DND-41 (cell line): Measurements from ENCODE around the gene DBNL.

ENCODE experiments used
- ATAC-seq: fragments of 200-7000 bp; cut with Tn5 transposase; 3 replicates; pipeline ENCODE4 v1.9.1; 2021; ENCODE audit warnings: low read depth; ENCODE audit not compliant: insufficient read depth
- DNase-seq: peaks from one replicate; pipeline ENCODE4 v3.0.0-alpha.2; 2020
- H2AFZ ChIP-seq: 2 replicates; pipeline ENCODE4 v1.6.0; 2012; ENCODE audit warnings: low read depth, low read length
- H3K27ac ChIP-seq: 2 replicates; pipeline ENCODE4 v1.5.1; 2012; ENCODE audit warnings: low read length, inconsistent platforms
- H3K27me3 ChIP-seq: fragments of 200-600 bp; sonication (generic); 2 replicates; pipeline ENCODE4 v1.6.0; 2012; ENCODE audit warnings: low read length, mild to moderate bottlenecking, inconsistent platforms; ENCODE audit not compliant: insufficient read depth, poor library complexity
- H3K36me3 ChIP-seq: 2 replicates; pipeline ENCODE4 v1.5.1; 2012; ENCODE audit warnings: low read length, inconsistent platforms; ENCODE audit not compliant: insufficient read depth
- H3K4me1 ChIP-seq: 2 replicates; pipeline ENCODE4 v1.5.1; 2012; ENCODE audit warnings: mild to moderate bottlenecking, low read length; ENCODE audit not compliant: insufficient read depth
- H3K4me2 ChIP-seq: 2 replicates; pipeline ENCODE4 v1.6.0; 2012; ENCODE audit warnings: mild to moderate bottlenecking, moderate library complexity, low read length, inconsistent platforms; ENCODE audit not compliant: insufficient read depth
- H3K4me3 ChIP-seq, 2 experiments: fragments of 200-600 bp in 1 of 2; shearing (Covaris generic) in 1 of 2; 2 replicates each; pipeline ENCODE4 v1.5.1; 2012 to 2016; ENCODE audit warnings: inconsistent platforms in 2 of 2, low read length in 2 of 2, mild to moderate bottlenecking in 2 of 2, low read depth in 1 of 2, moderate library complexity in 1 of 2
- H3K79me2 ChIP-seq: 2 replicates; pipeline ENCODE4 v1.6.0; 2012; ENCODE audit warnings: low read length, inconsistent platforms; ENCODE audit not compliant: insufficient read depth
- H3K9ac ChIP-seq: 2 replicates; pipeline ENCODE4 v1.6.0; 2012; ENCODE audit warnings: low read depth, mild to moderate bottlenecking, inconsistent platforms, low read length, moderate library complexity
- H3K9me3 ChIP-seq: 2 replicates; pipeline ENCODE4 v1.5.1; 2012; ENCODE audit warnings: low read length, moderate library complexity, mild to moderate bottlenecking, inconsistent platforms; ENCODE audit not compliant: insufficient read depth, severe bottlenecking
- H4K20me1 ChIP-seq: 2 replicates; pipeline ENCODE4 v1.6.0; 2012; ENCODE audit warnings: low read length; ENCODE audit not compliant: insufficient read depth
- CTCF ChIP-seq: IDR thresholded peaks from 2 replicates; pipeline ENCODE4 v1.5.1; 2012; ENCODE audit warnings: borderline replicate concordance, low read length, moderate library complexity, mild to moderate bottlenecking; ENCODE audit not compliant: poor library complexity, severe bottlenecking; ENCODE audit errors: extremely low read depth
- EZH2 ChIP-seq: IDR thresholded peaks from 3 replicates; pipeline ENCODE4 v1.6.1; 2012; ENCODE audit warnings: borderline replicate concordance, low read depth, mild to moderate bottlenecking, moderate library complexity, low read length, inconsistent platforms; ENCODE audit not compliant: severe bottlenecking

DBNL gene

GRCh38 chr7:44104860-44105771 is 60.6 kb downstream of the DBNL start:
- Histone ChIP-seq H4K20me1 (peaks cover 57% of the 10 kb centered on the region), H2AFZ (peak overlapping the region; percentile 47; the same call in 1 of the 2 replicates), H3K9ac (peak overlapping the region; percentile 94), H3K79me2 (peaks cover 71% of the 10 kb centered on the region), H3K4me1 (peaks cover 89% of the 10 kb centered on the region), H3K27ac (peak overlapping the region; percentile 86), H3K36me3 (peaks cover 58% of the 10 kb centered on the region), H3K9me3 (no peaks in the 10 kb centered on the region), H3K4me2 (peak overlapping the region; percentile 98), H3K27me3 (no peaks in the 10 kb centered on the region), H3K4me3 (peak overlapping the region; percentile 68 to 92)
- TF ChIP-seq EZH2 (no peak), CTCF (no peak)
- DNase-seq (no peak), ATAC-seq (peak; percentile 34)

GRCh38 chr7:44105832-44106231 is 61.3 kb downstream of the DBNL start:
- no peaks in the 10 kb centered on the region for H3K9me3 ChIP-seq
- DNase-seq (no peak), ATAC-seq (no peak)
- H4K20me1 ChIP-seq: peaks cover 64% of the 10 kb centered on the region
- TF ChIP-seq CTCF (no peak), EZH2 (no peak)
- peak overlapping the region; percentile 94 for H3K9ac ChIP-seq
- H3K79me2 ChIP-seq: peaks cover 78% of the 10 kb centered on the region
- H3K27ac ChIP-seq: peak overlapping the region; percentile 86
- H3K27me3 ChIP-seq: no peaks in the 10 kb centered on the region
- peak overlapping the region; percentile 98 for H3K4me2 ChIP-seq
- H3K4me3 ChIP-seq: peak overlapping the region; percentile 68 to 92; a peak in 3 of 4 replicates
- H3K36me3 ChIP-seq: peaks cover 65% of the 10 kb centered on the region
- no peak overlapping the region for H2AFZ ChIP-seq
- H3K4me1 ChIP-seq: peaks cover 89% of the 10 kb centered on the region

GRCh38 chr7:44106311-44107065 is 62.0 kb downstream of the DBNL start:
- H3K27me3 ChIP-seq: no peaks in the 10 kb centered on the region
- H4K20me1 ChIP-seq: peaks cover 71% of the 10 kb centered on the region
- no peak overlapping the region for H2AFZ ChIP-seq
- H3K4me2 ChIP-seq: peak overlapping the region; percentile 98
- peak overlapping the region; percentile 86 for H3K27ac ChIP-seq
- no peak for ATAC-seq
- peaks cover 85% of the 10 kb centered on the region for H3K4me1 ChIP-seq
- peaks cover 85% of the 10 kb centered on the region for H3K79me2 ChIP-seq
- H3K36me3 ChIP-seq: peaks cover 72% of the 10 kb centered on the region
- DNase-seq: no peak
- H3K9me3 ChIP-seq: no peaks in the 10 kb centered on the region
- no peak for TF ChIP-seq EZH2
- TF ChIP-seq CTCF: no peak
- peak overlapping the region; percentile 68 to 92; a peak in 3 of 4 replicates for H3K4me3 ChIP-seq
- H3K9ac ChIP-seq: peak overlapping the region; percentile 94
